HCEC 1CT (cell line): ENCODE measurements around the gene EP300.
A peak's percentile ranks its signal among the peaks of the same experiment; 100 is the strongest.

Source experiments
- DNase-seq: peaks from one replicate; pipeline ENCODE4 v3.0.0-alpha.2; 2017

The EP300 gene

GRCh38 chr22:41216984-41217383, 124.6 kb downstream of the EP300 start:
- DNase-seq: no peak

DNA sequence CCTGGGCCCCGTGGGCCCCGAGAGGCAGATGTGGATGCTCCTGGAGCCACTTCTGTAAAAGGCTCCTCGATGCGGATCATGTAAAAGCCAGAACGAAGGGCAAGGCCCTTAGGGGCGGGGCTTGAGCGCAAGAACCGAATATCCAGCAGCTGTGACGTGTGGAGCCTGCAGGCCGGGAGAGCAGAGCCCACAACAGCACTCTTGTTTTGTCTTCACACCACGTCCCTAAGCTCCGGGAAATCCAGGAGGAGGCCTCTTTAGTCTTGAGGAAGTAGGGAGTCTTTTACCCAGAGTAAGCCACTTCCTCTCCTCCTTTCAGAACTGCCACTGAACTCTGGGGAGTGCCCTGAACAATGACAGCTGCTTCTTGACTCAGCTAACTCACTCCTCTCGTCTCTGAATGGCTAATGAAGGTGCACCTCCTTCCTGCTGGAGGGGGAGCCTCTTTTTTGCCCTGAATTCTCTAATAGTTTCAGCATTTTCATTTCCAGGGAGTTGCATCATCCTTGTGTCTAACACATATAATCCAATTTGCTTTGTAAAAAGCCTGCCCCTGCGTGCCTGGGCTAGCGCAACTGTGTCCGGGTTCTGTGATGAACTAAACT, 125.3 kb downstream of the EP300 start:
- DNase-seq: peak; percentile 72

GRCh38 chr22:41222846-41223507, 130.6 kb downstream of the EP300 start:
- no peak for DNase-seq

DNA sequence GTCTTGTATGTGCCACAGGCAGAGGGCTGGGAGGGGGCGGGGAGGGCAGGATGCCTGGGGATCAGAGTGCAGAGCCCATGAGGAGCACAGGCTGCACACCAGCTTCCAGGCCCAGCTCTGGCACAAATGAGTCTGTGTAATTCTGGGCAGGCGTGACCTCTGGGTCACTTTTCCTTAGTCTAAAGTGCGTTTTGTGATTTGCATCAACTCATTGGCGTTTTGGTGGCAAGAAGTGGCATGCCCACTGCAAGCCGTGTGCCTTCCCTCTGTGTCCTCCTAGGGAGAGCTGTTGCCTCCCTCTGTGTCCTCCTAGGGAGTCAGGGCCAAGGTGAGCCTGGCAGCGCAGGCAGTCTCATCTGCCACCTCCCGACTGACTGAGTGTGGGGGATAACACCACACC, 131.1 kb downstream of the EP300 start:
- no peak for DNase-seq

GRCh38 chr22:41226723-41227655, 134.6 kb downstream of the EP300 start:
- DNase-seq: no peak

GRCh38 chr22:41229215-41229614, 136.8 kb downstream of the EP300 start:
- no peak for DNase-seq
